ENCODE results near the gene ANK2.
A peak's percentile ranks its signal among the peaks of the same experiment; 100 is the strongest.

The ANK2 gene

GRCh38 chr4:113355550-113356371 is 306.3 kb downstream of the ANK2 start:
- DNase-seq: no peak

- DNase-seq: no peak
Measured at GRCh38 chr4:113356453-113356852, 307.0 kb downstream of the ANK2 start.

GRCh38 chr4:113358784-113359183 is 309.3 kb downstream of the ANK2 start:
- DNase-seq: no peak

DNA sequence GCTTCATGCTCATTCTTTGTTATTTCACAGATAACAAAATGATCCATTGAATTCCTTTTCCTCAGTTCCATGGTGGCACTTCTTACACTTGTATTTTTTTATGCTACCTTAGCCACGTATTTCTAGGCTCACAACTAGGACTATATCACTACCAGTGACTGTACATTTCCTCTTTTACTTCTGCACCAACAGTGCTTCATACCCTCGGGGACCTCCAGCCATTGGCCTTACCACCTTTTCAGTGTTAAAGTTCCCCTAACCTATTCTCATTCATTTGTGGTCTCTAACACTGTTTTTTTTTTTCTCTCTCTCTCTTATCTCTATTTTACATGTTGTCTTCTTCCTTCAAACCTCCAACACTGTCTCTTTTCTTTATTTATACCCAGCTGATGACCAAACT is 315.9 kb downstream of the ANK2 start:
- no peak for DNase-seq

DNA sequence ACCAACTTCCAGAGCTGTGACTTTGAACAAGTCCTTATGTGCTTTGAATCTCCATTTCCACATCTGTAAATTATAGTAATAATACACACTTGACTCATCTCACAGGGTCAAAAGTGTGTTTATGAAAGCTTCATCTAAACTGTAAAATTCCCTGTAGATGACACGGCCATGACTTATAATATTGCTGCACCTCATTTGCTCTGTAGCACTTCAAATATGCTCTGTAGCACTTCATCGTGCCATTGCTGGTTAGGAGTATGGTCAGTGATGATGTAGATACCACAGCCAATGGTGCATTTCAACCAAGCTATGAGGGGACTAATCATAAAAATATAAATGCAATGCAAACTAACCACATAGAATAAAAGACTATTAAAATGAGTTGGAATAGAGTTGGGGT is 318.6 kb downstream of the ANK2 start:
- no peak for DNase-seq

DNA sequence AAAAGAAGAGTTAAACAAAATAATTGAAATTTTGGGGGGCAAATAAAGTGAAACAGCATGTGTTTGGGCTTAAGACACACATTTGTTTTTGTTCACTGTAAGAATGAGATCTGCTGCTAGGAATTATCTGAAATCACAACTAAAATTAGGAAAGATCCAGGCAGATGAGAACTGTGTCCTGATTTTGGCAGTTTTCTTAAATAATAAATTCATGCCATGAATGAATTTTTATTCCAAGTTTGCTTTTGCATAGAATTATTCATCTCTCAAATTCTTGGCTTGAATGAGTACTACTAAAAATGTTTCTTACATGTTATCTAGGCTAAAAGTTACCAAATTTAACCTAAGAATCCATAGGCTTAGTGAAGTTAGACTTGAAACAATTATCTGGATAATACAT is 321.7 kb downstream of the ANK2 start:
- no peak for DNase-seq

- DNase-seq: no peak
Measured at GRCh38 chr4:113375964-113376666, 326.7 kb downstream of the ANK2 start.

GRCh38 chr4:113378836-113379235 is 329.4 kb downstream of the ANK2 start:
- DNase-seq: no peak

DNA sequence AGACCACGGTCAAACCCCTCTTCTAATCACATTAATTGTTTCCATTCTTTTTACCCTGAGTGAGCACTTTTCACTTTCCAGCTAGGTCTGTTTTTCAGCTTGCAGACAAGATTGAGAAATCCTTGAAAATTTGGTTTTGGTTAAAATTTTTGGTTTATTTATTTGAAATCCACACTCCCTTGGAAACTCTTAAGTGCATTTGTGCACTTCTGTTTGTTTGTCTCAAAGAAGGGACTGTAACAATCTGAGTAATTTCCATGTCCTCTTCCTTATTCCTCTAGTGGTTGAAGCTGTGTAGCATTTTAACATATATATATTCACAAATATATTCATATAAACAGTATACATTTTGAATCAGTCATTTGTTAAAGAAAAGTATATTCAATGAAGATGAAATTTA is 333.3 kb downstream of the ANK2 start:
- no peak for DNase-seq

DNA sequence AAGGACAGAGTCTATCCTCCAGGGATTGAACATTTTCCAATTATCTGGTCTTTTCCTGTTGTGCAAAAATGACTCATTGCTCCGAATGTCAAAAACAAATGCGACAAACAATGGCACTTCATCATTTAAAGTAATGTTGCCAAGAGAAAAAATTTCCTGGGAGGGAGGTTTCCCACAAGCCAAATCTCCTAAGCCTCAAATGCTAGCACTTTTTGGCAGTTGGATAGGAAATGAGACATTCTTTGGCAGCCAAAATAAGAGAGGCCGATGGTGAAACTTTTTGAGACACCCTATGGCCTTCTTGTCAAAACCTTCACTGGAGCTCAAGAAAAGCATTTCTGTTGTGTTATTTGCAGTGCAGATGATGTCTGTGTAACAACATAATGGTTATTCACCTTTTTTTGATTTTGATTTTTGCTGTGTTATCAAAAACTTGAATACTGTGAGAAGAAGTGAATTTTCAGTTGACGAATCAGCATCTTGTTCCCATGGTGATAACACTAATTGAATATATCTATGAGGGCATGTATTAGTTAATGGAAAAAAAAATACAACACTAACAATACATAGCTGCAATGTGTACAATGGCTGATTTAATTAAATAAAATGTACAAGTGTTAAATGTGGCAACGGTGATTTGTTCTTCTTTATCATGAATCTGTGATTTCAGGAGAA is 333.8 kb downstream of the ANK2 start:
- DNase-seq: no peak

DNA sequence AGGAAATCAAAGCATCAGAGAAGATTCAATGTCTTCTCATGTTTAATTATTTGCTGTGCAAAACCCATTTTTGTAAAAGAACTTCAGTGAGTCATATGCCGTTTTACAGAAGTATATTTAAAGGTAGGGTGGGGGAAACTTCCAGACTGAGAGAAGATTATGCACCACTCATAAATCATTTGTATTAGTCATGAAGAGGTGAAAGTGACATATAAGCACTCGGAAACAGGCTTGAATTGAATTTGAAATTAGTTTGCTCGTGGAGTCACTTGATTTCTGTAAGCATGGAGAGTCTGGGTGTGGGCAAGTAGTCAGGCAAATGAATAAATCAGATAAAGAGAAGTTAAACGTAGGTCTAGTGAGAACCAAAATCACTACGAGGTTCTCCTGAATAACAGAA is 335.1 kb downstream of the ANK2 start:
- no peak for DNase-seq

- DNase-seq: no peak
Measured at GRCh38 chr4:113385281-113385899, 335.9 kb downstream of the ANK2 start.

DNA sequence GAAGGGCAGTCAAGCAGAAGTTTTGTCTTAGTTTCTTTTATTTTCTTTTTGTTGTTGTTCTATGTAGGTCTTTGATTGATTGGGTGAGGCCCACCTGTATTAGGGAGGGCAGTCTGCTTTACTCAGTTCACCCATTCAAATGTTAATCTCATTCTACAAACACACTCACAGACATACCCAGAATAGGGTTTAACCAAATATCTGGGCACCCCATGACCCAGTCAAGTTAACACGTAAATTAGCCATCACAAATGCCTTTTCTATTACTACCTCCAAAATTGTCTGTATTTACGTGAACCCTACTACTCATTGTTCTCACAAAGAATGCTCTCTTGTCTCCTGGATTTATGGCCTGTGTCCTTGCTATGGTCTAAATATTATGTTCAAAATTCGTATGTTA is 339.7 kb downstream of the ANK2 start:
- no peak for DNase-seq

DNA sequence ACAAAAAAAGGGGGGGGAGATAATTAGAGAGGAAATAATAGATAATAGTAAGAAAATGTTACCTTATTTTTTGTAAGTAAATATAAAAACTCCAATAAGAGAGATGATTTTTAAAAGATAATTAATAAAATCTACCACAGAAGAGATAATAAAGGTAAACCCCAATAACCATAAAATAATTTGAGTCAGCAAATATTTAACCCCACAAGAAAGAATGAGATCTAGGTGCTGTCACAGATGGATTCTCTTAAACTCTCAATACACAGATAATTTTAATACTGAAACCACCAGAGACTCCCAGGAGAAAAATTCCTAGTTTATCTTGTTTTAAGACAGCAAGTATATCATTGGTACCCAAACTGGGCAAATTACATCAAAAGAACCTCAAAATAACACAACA is 341.4 kb downstream of the ANK2 start:
- DNase-seq: no peak

- DNase-seq: no peak
Measured at GRCh38 chr4:113394108-113394729, 344.8 kb downstream of the ANK2 start.

- peak; percentile 73 for DNase-seq
Measured at GRCh38 chr4:113394730-113395530, 345.5 kb downstream of the ANK2 start.

DNA sequence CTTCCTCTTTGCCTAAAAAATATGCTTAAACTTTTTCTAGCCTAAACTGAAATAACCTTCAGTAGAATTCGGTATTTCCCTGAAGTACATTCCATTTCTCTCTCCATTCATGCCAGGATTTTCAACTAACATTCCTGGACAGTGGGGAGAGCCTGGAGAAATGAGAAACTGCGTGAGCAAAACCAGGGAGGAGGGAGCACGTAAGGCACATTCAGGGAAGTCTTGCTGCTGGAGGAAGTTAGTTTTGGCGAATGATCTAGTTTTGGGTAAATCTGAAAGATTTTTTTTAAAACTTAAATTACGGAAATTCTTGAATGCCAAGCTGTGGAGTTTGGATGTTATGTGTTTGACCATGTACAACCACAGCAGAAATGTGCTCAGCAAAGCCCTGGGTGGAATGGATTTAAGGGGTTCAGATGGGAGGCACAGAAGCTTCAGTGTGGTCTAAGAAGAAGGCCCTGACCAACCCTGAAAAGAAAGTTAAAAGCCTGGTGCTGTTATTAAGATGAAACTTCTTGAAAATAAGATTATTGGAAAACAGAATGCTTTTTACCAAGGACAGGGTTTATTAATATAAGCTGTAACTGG is 347.8 kb downstream of the ANK2 start:
- DNase-seq: no peak

DNA sequence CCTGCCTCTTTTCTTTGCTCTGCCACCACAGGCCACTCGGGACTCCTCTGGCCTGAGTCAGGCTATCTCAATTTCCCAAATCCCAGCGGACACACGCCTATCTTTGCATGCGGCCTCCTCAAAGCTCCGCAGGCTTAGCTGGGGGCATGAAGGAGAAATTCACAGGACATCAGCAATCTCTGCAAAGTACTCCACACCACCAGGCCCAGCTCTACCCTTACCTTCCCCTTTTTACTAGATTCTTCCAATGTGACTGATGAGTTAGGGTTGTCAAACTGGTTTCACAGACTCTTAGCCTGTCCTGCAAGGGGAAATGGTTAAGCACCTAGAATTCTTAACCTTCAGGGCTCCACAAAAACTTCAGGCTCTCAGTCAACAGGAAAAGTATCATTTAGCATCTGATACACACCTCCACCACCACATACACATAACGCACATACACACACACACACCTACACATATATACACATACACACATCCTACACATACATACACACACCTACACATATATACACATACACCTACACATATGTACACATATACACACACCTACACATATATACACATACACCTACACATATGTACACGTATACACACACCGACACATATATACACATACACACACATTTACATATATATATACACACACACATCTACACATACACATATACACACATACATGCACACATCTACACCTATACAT is 349.1 kb downstream of the ANK2 start:
- no peak for DNase-seq

- DNase-seq: no peak
Measured at GRCh38 chr4:113404167-113404571, 354.7 kb downstream of the ANK2 start.

GRCh38 chr4:113404841-113405240 is 355.4 kb downstream of the ANK2 start:
- DNase-seq: no peak
